Measurements from ENCODE around the gene RRAGC. TPM values are rescaled to one million over a fixed set of nuclear protein-coding genes. Genes with fewer than 3 reads are reported as not detected.

The RRAGC gene, protein sequence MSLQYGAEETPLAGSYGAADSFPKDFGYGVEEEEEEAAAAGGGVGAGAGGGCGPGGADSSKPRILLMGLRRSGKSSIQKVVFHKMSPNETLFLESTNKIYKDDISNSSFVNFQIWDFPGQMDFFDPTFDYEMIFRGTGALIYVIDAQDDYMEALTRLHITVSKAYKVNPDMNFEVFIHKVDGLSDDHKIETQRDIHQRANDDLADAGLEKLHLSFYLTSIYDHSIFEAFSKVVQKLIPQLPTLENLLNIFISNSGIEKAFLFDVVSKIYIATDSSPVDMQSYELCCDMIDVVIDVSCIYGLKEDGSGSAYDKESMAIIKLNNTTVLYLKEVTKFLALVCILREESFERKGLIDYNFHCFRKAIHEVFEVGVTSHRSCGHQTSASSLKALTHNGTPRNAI
- total RNA-seq, result 10 to 100 TPM; 20.8 to 33.8 TPM
- polyA plus RNA-seq (ENCODE audit: insufficient read length in 2 of 2), result 10 to 100 TPM; 31.7 to 33.1 TPM
- long read RNA-seq, donor 1, transcript RRAGC-201 (7 exons, 2,732 nt), result major isoform, 11 of 11 reads
- long read RNA-seq, donor 1, partial matches to known transcripts, result 0 of 11 reads
- long read RNA-seq, donor 1, other reads (novel, unspliced or antisense), result 0 of 11 reads
- long read RNA-seq, donor 2, transcript RRAGC-201 (7 exons, 2,732 nt), result major isoform, 7 of 8 reads
- long read RNA-seq, donor 2, partial matches to known transcripts, result 0 of 8 reads
- long read RNA-seq, donor 2, other reads (novel, unspliced or antisense), result 0 of 8 reads
- long read RNA-seq, donor 3, transcript RRAGC-201 (7 exons, 2,732 nt), result major isoform, 5 of 8 reads
- long read RNA-seq, donor 3, partial matches to known transcripts, result 0 of 8 reads
- long read RNA-seq, donor 3, other reads (novel, unspliced or antisense), result 0 of 8 reads
- long read RNA-seq, donor 4, transcript RRAGC-201 (7 exons, 2,732 nt), result major isoform, 6 of 26 reads
- long read RNA-seq, donor 4, partial matches to known transcripts, result 18 of 26 reads
- long read RNA-seq, donor 4, other reads (novel, unspliced or antisense), result 0 of 26 reads

DNA sequence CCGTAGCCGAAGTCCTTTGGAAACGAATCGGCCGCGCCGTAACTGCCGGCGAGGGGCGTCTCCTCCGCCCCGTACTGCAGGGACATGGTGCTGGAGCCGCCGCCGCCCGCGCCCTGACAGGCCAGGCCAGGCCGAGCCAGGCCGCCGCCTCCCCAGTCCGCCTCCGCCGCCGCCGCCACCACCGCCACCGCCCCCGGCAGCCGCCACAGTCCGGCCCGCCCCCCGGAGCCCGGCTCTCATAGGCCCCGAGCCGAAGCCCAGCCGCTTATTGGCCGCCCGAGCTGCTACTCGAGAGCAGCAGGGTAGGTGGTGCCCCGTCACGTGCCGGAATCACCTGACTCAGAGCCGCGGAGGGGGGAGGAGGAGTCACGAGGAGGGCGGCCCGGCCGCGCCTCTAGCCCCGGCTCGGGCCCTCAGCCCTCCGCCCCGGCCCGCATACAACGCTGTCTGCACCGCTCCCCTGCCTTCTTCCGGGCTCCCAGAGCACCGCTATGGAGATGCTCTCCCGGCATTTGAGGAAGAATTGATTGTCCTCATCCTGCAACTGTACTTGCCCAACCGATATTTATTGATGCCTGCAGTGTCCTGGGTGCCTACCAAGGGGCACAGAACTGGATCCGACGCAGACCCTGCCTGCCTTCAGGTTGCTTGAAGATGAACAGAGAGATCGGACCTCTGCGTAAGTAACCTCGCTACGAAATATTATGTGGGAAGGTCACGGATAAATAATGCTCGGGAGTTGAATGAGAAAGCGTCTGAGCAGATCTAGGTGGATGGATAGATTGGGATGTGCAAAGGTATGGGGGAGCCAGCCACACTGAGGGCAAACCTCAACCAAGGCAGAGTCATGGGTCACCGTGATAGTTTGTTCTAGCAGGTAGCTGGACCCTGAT lies at the start of gene RRAGC:
TSS of gene RRAGC (minus strand) at position 212 of the 893 bp plus-strand sequence. CDS start at position 86, 126 bp downstream.
- Histone ChIP-seq H3K4me1 (ENCODE audit: control insufficient read depth, insufficient read depth, low read length) (peaks cover 27% of the 10 kb centered on the region), H3K4me3 (ENCODE audit: low read depth, low read length) (peak within 1 kb of the TSS; percentile 97)
- under 1% methylated on average over 70 of the region's 70 CpGs for WGBS (ENCODE audit: insufficient coverage)

DNA sequence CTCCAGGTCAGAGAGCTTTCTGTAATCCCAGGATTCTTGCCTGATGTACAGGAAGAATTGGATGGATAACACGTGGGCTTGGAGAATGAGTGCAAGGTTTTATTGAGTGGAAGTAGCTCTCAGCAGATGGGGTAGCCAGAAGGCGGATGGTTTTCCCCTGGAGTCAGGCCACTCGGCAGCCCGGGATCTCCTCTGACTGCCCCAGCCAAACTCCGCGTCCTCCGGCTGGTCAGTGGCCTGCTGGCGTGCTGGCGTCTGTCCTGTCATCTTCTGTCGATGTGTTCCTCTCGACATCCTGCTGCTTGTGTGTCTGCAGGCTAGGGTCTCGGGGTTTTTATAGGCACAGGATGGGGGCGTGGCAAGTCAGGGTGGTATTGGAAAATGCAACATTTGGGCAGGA lies 49.2 kb upstream of the RRAGC start:
- Histone ChIP-seq H3K27ac (ENCODE audit: low read depth, low read length) (no peak overlapping the region), H3K9me3 (ENCODE audit: control insufficient read depth, insufficient read depth, low read length) (no peaks in the 10 kb centered on the region), H3K4me1 (ENCODE audit: control insufficient read depth, insufficient read depth, low read length) (no peaks in the 10 kb centered on the region), H3K27me3 (ENCODE audit: control insufficient read depth, insufficient read depth, low read length) (no peaks in the 10 kb centered on the region), H3K4me3 (ENCODE audit: low read depth, low read length) (no peak overlapping the region), H3K36me3 (ENCODE audit: control insufficient read depth, insufficient read depth, low read length) (peaks cover 4% of the 10 kb centered on the region)
- WGBS (ENCODE audit: insufficient coverage), result 84% methylated on average over 12 of the region's 13 CpGs
- DNase-seq (ENCODE audit: low read depth in 4 of 6, low spot score in 6 of 6), result no peak

More for the DNA sequence above, at the start of gene RRAGC:
- Histone ChIP-seq H3K27me3 (ENCODE audit: control insufficient read depth, insufficient read depth, low read length) (no peaks in the 10 kb centered on the region), H3K9me3 (ENCODE audit: control insufficient read depth, insufficient read depth, low read length) (no peaks in the 10 kb centered on the region), H3K27ac (ENCODE audit: low read depth, low read length) (peak within 1 kb of the TSS; percentile 73), H3K36me3 (ENCODE audit: control insufficient read depth, insufficient read depth, low read length) (peaks cover 3% of the 10 kb centered on the region)
- DNase-seq (ENCODE audit: low read depth in 4 of 6, low spot score in 6 of 6), result peak; percentile 87 to 99 (median 98)

DNA sequence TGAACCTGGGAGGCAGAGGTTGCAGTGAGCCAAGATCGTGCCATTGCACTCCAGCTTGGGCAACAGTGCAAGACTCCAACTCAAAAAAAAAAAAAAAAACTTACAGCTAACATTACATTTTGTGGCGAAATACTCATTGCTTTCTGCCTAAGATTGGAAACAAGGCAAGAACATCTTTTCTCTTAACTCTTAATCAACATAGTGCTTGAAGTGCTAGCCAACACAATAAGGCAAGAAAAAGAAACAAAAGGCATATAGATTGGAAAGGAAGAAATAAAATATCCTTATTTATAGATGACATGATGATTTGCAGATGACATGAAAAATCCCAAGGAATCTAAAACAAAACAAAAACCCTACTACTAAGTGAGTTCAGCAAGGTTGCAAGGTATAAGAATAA lies 46.4 kb upstream of the RRAGC start:
- no peak for DNase-seq (ENCODE audit: low read depth in 4 of 6, low spot score in 6 of 6)
- Histone ChIP-seq H3K36me3 (ENCODE audit: control insufficient read depth, insufficient read depth, low read length) (no peaks in the 10 kb centered on the region), H3K9me3 (ENCODE audit: control insufficient read depth, insufficient read depth, low read length) (no peaks in the 10 kb centered on the region), H3K4me3 (ENCODE audit: low read depth, low read length) (no peak overlapping the region), H3K4me1 (ENCODE audit: control insufficient read depth, insufficient read depth, low read length) (no peaks in the 10 kb centered on the region), H3K27me3 (ENCODE audit: control insufficient read depth, insufficient read depth, low read length) (no peaks in the 10 kb centered on the region), H3K27ac (ENCODE audit: low read depth, low read length) (no peak overlapping the region)
- WGBS (ENCODE audit: insufficient coverage), result no CpG with 5 or more reads among the region's 2 CpGs

DNA sequence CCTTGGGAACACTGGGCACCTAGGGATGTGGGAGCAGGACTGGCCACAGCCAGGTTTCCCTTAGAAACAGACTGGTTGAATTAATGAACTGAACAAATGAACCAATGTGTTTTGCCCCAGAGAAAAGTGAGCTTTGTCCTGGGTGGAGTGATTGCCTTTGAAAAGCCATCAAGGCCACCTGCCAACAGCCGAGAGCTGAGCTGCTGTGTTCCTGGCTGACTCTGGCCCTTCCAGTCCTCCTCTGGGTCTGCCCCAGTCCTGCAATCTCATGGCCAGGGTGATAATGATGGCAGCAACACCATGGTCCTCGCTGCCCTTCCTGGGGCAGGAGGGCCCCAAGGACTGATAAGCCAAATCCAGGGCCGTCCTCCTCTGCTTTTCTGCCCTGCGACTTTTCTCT lies 40.0 kb upstream of the RRAGC start:
- Histone ChIP-seq H3K4me3 (ENCODE audit: low read depth, low read length) (no peak overlapping the region), H3K9me3 (ENCODE audit: control insufficient read depth, insufficient read depth, low read length) (no peaks in the 10 kb centered on the region), H3K36me3 (ENCODE audit: control insufficient read depth, insufficient read depth, low read length) (no peaks in the 10 kb centered on the region), H3K27ac (ENCODE audit: low read depth, low read length) (no peak overlapping the region), H3K27me3 (ENCODE audit: control insufficient read depth, insufficient read depth, low read length) (no peaks in the 10 kb centered on the region), H3K4me1 (ENCODE audit: control insufficient read depth, insufficient read depth, low read length) (peaks cover 6% of the 10 kb centered on the region)
- DNase-seq (ENCODE audit: low read depth in 4 of 6, low spot score in 6 of 6), result no peak
- 94% methylated on average over 2 of the region's 4 CpGs for whole genome bisulfite sequencing (ENCODE audit: insufficient coverage)

DNA sequence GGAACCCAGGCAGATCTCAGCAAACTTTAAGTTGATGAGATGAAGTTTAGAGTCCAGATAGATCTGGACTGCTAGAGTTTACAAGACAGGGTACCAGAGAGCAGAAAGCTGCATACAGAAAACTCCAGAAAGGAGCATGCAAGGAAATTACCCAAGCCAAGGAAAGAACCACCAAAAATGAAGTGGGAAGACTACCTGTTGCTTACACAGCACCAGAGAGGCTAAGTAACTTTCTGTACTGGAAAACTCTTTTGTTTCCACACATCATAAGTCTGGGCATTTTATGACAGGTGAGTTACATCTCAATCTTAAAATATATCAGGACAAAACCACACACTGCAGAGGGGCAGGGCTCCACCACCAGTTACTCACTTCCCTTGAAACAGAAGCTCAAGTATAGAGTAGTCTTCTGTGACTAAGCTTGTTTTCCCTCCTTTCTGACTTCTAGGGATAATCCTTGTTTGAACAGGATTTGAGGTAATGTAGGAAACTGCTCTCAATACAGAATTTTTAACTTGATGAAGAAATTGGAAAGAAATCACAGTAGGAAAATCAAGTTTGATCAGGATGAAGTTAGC lies 39.2 kb upstream of the RRAGC start:
- no peaks in the 10 kb centered on the region for H3K36me3 ChIP-seq (ENCODE audit: control insufficient read depth, insufficient read depth, low read length)
- peaks cover 6% of the 10 kb centered on the region for H3K4me1 ChIP-seq (ENCODE audit: control insufficient read depth, insufficient read depth, low read length)
- no peak overlapping the region for H3K27ac ChIP-seq (ENCODE audit: low read depth, low read length)
- DNase-seq (ENCODE audit: low read depth in 4 of 6, low spot score in 6 of 6), result no peak
- no peak overlapping the region for H3K4me3 ChIP-seq (ENCODE audit: low read depth, low read length)
- H3K9me3 ChIP-seq (ENCODE audit: control insufficient read depth, insufficient read depth, low read length), result no peaks in the 10 kb centered on the region
- no peaks in the 10 kb centered on the region for H3K27me3 ChIP-seq (ENCODE audit: control insufficient read depth, insufficient read depth, low read length)

DNA sequence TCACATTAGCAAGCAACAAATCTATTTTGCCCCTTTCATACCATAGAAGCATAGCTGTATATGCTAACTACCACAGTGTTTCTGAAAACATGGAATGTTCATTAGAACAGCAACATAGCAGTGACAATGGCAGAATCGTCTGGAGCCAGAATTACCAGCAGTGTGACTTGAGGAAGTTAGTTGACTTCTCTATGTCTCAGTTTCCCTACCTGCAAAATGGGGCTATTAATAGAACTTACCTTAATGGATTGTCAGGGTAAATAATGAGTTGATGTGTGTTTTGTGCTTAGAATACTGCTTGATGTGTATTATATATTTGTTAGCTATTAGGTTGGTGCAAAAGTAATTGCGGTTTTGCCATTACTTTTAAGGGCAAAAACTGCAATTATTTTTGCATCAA lies 36.6 kb upstream of the RRAGC start:
- no peak overlapping the region for H3K4me3 ChIP-seq (ENCODE audit: low read depth, low read length)
- no peaks in the 10 kb centered on the region for H3K9me3 ChIP-seq (ENCODE audit: control insufficient read depth, insufficient read depth, low read length)
- H3K36me3 ChIP-seq (ENCODE audit: control insufficient read depth, insufficient read depth, low read length), result no peaks in the 10 kb centered on the region
- H3K27me3 ChIP-seq (ENCODE audit: control insufficient read depth, insufficient read depth, low read length), result no peaks in the 10 kb centered on the region
- no peak for DNase-seq (ENCODE audit: low read depth in 4 of 6, low spot score in 6 of 6)
- H3K27ac ChIP-seq (ENCODE audit: low read depth, low read length), result no peak overlapping the region
- no CpG with 5 or more reads among the region's 2 CpGs for WGBS (ENCODE audit: insufficient coverage)
- H3K4me1 ChIP-seq (ENCODE audit: control insufficient read depth, insufficient read depth, low read length), result peaks cover 6% of the 10 kb centered on the region

DNA sequence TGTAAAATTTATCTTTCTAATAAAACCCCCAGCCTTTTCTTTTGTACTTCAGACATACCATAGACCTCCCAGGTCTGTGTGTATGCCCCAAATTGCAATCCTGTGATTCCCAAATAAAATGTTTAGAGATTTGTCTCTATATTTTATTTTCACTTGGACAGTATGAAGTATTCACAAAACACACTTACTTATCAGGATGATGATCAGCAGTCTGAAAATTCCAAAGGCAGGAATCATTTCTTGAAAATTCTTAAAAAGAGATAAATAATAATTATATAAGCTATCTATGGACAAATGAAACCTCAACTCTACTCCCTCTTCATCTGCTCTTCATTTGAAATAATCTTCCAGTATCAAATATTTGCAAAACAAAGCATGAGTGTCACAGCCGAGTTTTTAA lies 33.4 kb upstream of the RRAGC start:
- no peaks in the 10 kb centered on the region for H3K27me3 ChIP-seq (ENCODE audit: control insufficient read depth, insufficient read depth, low read length)
- H3K36me3 ChIP-seq (ENCODE audit: control insufficient read depth, insufficient read depth, low read length), result no peaks in the 10 kb centered on the region
- no peak for DNase-seq (ENCODE audit: low read depth in 4 of 6, low spot score in 6 of 6)
- no peak overlapping the region for H3K4me3 ChIP-seq (ENCODE audit: low read depth, low read length)
- H3K4me1 ChIP-seq (ENCODE audit: control insufficient read depth, insufficient read depth, low read length), result no peaks in the 10 kb centered on the region
- H3K27ac ChIP-seq (ENCODE audit: low read depth, low read length), result no peak overlapping the region
- no CpG with 5 or more reads among the region's 1 CpG for WGBS (ENCODE audit: insufficient coverage)
- H3K9me3 ChIP-seq (ENCODE audit: control insufficient read depth, insufficient read depth, low read length), result no peaks in the 10 kb centered on the region

DNA sequence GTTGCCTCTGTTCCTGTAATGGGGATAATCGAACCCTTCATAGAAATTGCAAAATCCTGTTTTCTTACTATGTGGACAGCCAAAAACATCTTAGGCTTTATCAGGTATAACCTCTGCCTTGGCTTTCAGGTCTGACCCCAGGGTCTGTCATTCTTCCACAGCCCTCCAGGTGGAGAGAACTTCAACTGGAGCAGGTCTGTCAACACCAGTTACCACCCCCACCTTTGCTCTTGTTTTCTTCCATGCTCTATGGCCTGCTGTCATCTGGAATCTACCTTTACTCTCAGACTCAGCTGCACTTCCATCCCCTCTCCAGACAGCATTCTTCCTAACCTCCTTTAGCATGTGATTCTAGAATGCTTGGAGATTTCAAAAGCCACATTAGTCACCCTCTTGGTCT lies 32.2 kb upstream of the RRAGC start:
- no peaks in the 10 kb centered on the region for H3K4me1 ChIP-seq (ENCODE audit: control insufficient read depth, insufficient read depth, low read length)
- H3K9me3 ChIP-seq (ENCODE audit: control insufficient read depth, insufficient read depth, low read length), result no peaks in the 10 kb centered on the region
- H3K36me3 ChIP-seq (ENCODE audit: control insufficient read depth, insufficient read depth, low read length), result no peaks in the 10 kb centered on the region
- 100% methylated on average over 1 of the region's 1 CpG for WGBS (ENCODE audit: insufficient coverage)
- no peaks in the 10 kb centered on the region for H3K27me3 ChIP-seq (ENCODE audit: control insufficient read depth, insufficient read depth, low read length)
- no peak overlapping the region for H3K27ac ChIP-seq (ENCODE audit: low read depth, low read length)
- no peak for DNase-seq (ENCODE audit: low read depth in 4 of 6, low spot score in 6 of 6)
- no peak overlapping the region for H3K4me3 ChIP-seq (ENCODE audit: low read depth, low read length)

DNA sequence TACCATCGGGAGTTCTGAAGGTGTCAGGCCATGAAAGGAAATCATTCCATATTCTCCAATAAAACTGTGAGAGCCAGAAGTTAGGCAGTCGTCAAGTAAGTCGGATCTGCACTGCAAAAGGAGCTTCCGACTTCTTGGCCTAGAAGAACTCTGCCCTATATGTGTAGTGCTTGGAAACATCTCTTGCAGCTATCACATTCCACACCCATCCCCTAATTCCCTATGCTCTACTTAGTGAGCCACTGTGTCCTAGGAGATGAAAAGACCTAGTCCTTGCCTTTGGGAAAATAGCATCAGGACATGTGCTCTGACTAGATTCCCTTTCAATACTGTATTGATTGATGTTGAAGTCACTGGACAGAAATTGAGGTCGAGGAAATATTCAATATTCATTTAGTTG lies 30.0 kb upstream of the RRAGC start:
- Histone ChIP-seq H3K4me3 (ENCODE audit: low read depth, low read length) (no peak overlapping the region), H3K9me3 (ENCODE audit: control insufficient read depth, insufficient read depth, low read length) (no peaks in the 10 kb centered on the region), H3K4me1 (ENCODE audit: control insufficient read depth, insufficient read depth, low read length) (no peaks in the 10 kb centered on the region), H3K27ac (ENCODE audit: low read depth, low read length) (no peak overlapping the region), H3K36me3 (ENCODE audit: control insufficient read depth, insufficient read depth, low read length) (no peaks in the 10 kb centered on the region), H3K27me3 (ENCODE audit: control insufficient read depth, insufficient read depth, low read length) (no peaks in the 10 kb centered on the region)
- DNase-seq (ENCODE audit: low read depth in 4 of 6, low spot score in 6 of 6), result no peak
- WGBS (ENCODE audit: insufficient coverage), result no CpG with 5 or more reads among the region's 5 CpGs
